Loucy (cell line): Measurements from ENCODE around the gene CPLANE2.

Experiments used
- EZH2phosphoT487 ChIP-seq: fragments of 200-600 bp; IDR thresholded peaks from 2 replicates; pipeline ENCODE4 v1.6.1; 2018; ENCODE audit warnings: antibody characterized with exemption, mild to moderate bottlenecking, moderate library complexity, borderline replicate concordance
- TF ChIP-seq, protein P1 (sequence below): fragments of 200-600 bp; sonication (generic); conservative IDR thresholded peaks from 2 replicates; pipeline ENCODE4 v1.5.1; 2014; ENCODE audit warnings: mild to moderate bottlenecking, antibody characterized with exemption, low read length

GRCh38 chr1:16233431-16233830 is 3.6 kb downstream of the CPLANE2 start:
- TF ChIP-seq, protein P1, sequence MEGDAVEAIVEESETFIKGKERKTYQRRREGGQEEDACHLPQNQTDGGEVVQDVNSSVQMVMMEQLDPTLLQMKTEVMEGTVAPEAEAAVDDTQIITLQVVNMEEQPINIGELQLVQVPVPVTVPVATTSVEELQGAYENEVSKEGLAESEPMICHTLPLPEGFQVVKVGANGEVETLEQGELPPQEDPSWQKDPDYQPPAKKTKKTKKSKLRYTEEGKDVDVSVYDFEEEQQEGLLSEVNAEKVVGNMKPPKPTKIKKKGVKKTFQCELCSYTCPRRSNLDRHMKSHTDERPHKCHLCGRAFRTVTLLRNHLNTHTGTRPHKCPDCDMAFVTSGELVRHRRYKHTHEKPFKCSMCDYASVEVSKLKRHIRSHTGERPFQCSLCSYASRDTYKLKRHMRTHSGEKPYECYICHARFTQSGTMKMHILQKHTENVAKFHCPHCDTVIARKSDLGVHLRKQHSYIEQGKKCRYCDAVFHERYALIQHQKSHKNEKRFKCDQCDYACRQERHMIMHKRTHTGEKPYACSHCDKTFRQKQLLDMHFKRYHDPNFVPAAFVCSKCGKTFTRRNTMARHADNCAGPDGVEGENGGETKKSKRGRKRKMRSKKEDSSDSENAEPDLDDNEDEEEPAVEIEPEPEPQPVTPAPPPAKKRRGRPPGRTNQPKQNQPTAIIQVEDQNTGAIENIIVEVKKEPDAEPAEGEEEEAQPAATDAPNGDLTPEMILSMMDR: no peak
- TF ChIP-seq EZH2phosphoT487: no peak
